ENCODE data around the gene WLS. TPM values are rescaled to one million over a fixed set of nuclear protein-coding genes. Genes with fewer than 3 reads are reported as not detected.

WLS gene
- total and polyA plus RNA-seq, 2 donors (not counting 1 experiment from before 2014, with no cell fraction given) = 156 to 269 TPM

DNA sequence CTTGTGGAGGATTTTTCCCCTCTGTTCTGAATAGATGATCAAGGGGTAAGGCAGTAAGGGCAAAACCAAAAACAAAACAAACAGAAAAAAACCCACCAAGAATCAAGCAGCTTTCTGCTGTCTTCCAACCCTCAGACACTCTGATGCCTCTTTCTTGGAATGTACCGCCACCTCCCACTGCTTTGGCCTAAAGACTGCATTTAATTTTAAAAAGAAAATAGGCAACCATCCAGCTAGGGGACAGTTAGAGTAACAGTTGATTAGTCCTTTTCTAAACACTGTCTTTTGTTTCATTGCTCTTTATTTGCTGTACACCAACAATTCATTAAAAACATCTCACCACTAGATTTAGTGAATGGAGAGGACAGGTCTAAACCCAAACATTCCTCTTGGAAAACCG lies 21.5 kb downstream of the WLS start:
- peak in 1 of 2 donors; percentile 67 for DNase-seq (ENCODE audit: low read depth in 2 of 2)
- H3K79me2 ChIP-seq (ENCODE audit: control insufficient read depth, insufficient read depth, low read length) = peaks cover 86% of the 10 kb centered on the region
- no peak overlapping the region for H3K27ac ChIP-seq (ENCODE audit: insufficient read depth, low read length)
- H4K20me1 ChIP-seq (ENCODE audit: control insufficient read depth, extremely low read depth, insufficient read depth, low read length) = no peaks in the 10 kb centered on the region
- no peak overlapping the region for H3K9ac ChIP-seq (ENCODE audit: insufficient read depth, low read length)
- no peak overlapping the region for H2AFZ ChIP-seq (ENCODE audit: low read length)
- no peak overlapping the region for H3K4me3 ChIP-seq (replicated peaks in 1 of 4; ENCODE audit: control extremely low read depth in 1 of 4, insufficient read depth in 1 of 4, low read depth in 3 of 4, low read length in 4 of 4)
- H3K4me2 ChIP-seq (ENCODE audit: extremely low read depth, insufficient read depth, low read length) = no peak overlapping the region
- H3K36me3 ChIP-seq (ENCODE audit: control insufficient read depth, insufficient read depth, low read length) = no peaks in the 10 kb centered on the region
- peaks cover 19% of the 10 kb centered on the region for H3K4me1 ChIP-seq (ENCODE audit: control insufficient read depth, extremely low read depth, insufficient read depth, low read length)
- H3K27me3 ChIP-seq (ENCODE audit: control insufficient read depth, insufficient read depth, low read length) = no peaks in the 10 kb centered on the region
- H3K9me3 ChIP-seq (ENCODE audit: control insufficient read depth, insufficient read depth, low read depth, low read length) = no peaks in the 10 kb centered on the region
- no peak for TF ChIP-seq EZH2 (IDR thresholded peaks at IDR 0.05; ENCODE audit: low read length, missing control alignments)
- TF ChIP-seq, protein P1, sequence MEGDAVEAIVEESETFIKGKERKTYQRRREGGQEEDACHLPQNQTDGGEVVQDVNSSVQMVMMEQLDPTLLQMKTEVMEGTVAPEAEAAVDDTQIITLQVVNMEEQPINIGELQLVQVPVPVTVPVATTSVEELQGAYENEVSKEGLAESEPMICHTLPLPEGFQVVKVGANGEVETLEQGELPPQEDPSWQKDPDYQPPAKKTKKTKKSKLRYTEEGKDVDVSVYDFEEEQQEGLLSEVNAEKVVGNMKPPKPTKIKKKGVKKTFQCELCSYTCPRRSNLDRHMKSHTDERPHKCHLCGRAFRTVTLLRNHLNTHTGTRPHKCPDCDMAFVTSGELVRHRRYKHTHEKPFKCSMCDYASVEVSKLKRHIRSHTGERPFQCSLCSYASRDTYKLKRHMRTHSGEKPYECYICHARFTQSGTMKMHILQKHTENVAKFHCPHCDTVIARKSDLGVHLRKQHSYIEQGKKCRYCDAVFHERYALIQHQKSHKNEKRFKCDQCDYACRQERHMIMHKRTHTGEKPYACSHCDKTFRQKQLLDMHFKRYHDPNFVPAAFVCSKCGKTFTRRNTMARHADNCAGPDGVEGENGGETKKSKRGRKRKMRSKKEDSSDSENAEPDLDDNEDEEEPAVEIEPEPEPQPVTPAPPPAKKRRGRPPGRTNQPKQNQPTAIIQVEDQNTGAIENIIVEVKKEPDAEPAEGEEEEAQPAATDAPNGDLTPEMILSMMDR (conservative IDR thresholded peaks at IDR 0.05 in 1 of 2, IDR thresholded peaks at IDR 0.05 in 1 of 2; ENCODE audit: low read depth in 1 of 2, low read length in 2 of 2) = no peak

DNA sequence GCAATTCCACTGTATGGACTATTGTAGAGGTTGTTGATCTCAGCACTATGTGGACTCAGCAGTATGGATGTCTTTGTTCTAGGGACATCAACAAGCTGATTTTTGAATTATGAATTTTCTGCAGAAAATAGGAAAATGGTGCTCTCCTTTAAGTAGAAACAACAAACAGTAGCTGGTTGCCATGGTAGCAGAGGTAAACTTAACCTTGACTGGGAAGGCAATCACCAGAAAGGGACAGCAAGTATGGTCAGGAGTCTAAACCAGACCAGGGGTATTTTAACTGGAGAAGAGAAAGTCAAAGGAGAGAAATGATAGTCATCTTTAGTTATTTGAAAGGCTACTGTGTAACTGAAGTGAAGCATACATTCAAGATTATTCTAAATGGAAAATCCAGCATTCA lies 22.3 kb downstream of the WLS start:
- H3K9ac ChIP-seq (ENCODE audit: insufficient read depth, low read length) = no peak overlapping the region
- H3K4me1 ChIP-seq (ENCODE audit: control insufficient read depth, extremely low read depth, insufficient read depth, low read length) = peaks cover 19% of the 10 kb centered on the region
- H3K36me3 ChIP-seq (ENCODE audit: control insufficient read depth, insufficient read depth, low read length) = no peaks in the 10 kb centered on the region
- H3K27me3 ChIP-seq (ENCODE audit: control insufficient read depth, insufficient read depth, low read length) = no peaks in the 10 kb centered on the region
- no peak overlapping the region for H2AFZ ChIP-seq (ENCODE audit: low read length)
- H3K4me3 ChIP-seq (replicated peaks in 1 of 4; ENCODE audit: control extremely low read depth in 1 of 4, insufficient read depth in 1 of 4, low read depth in 3 of 4, low read length in 4 of 4) = no peak overlapping the region
- H4K20me1 ChIP-seq (ENCODE audit: control insufficient read depth, extremely low read depth, insufficient read depth, low read length) = no peaks in the 10 kb centered on the region
- DNase-seq (ENCODE audit: low read depth in 2 of 2) = no peak
- no peak for TF ChIP-seq EZH2 (IDR thresholded peaks at IDR 0.05; ENCODE audit: low read length, missing control alignments)
- TF ChIP-seq, protein P1 (conservative IDR thresholded peaks at IDR 0.05 in 1 of 2, IDR thresholded peaks at IDR 0.05 in 1 of 2; ENCODE audit: low read depth in 1 of 2, low read length in 2 of 2) = no peak
- H3K79me2 ChIP-seq (ENCODE audit: control insufficient read depth, insufficient read depth, low read length) = peaks cover 83% of the 10 kb centered on the region
- no peak overlapping the region for H3K4me2 ChIP-seq (ENCODE audit: extremely low read depth, insufficient read depth, low read length)
- H3K27ac ChIP-seq (ENCODE audit: insufficient read depth, low read length) = no peak overlapping the region
- no peaks in the 10 kb centered on the region for H3K9me3 ChIP-seq (ENCODE audit: control insufficient read depth, insufficient read depth, low read depth, low read length)

DNA sequence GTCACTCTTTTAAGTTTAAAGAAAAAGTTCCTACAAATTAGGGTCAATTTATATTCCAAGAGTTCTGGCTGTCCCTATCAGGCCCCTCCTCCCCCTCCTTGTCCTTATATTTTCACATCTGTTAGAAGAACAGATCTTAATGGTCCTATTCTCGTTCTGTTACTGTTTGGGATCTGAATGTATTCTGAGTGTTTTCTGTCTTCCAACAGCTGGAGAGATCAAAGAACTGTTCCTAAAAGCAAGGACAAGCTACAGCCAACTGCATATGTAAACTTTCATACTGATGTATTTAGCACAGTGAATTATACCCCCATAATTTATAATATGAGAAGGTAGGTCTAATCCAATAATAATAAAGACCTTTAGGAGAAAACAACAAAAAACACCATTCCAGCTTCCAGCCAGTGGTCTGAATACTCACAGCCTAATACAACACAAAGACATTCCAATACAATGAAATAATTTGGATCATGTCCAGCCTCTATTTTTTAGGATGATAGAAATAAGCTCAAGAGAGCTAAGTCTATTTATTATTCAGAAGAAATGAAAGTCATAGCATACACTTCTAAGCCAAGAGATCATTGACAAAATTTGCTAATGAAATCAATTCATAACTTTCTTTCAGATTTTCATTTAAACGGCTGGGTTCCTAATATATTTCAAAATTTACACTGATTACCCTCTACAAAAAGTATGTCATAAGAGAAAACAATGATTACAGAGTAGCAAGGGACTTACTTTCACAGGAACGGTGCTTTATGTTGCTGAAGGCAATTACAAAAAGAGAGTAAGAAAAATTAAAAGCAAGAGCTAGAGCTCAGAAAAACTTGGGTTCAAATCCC lies 25.3 kb downstream of the WLS start:
- TF ChIP-seq, protein P1 (conservative IDR thresholded peaks at IDR 0.05 in 1 of 2, IDR thresholded peaks at IDR 0.05 in 1 of 2; ENCODE audit: low read depth in 1 of 2, low read length in 2 of 2) = no peak
- no peak for TF ChIP-seq EZH2 (IDR thresholded peaks at IDR 0.05; ENCODE audit: low read length, missing control alignments)
- no peak overlapping the region for H2AFZ ChIP-seq (ENCODE audit: low read length)
- no peaks in the 10 kb centered on the region for H3K9me3 ChIP-seq (ENCODE audit: control insufficient read depth, insufficient read depth, low read depth, low read length)
- peaks cover 80% of the 10 kb centered on the region for H3K79me2 ChIP-seq (ENCODE audit: control insufficient read depth, insufficient read depth, low read length)
- DNase-seq (ENCODE audit: low read depth in 2 of 2) = peak; percentile 68 to 78
- peak overlapping the region; percentile 23 for H3K4me2 ChIP-seq (ENCODE audit: extremely low read depth, insufficient read depth, low read length)
- no peak overlapping the region for H3K9ac ChIP-seq (ENCODE audit: insufficient read depth, low read length)
- H4K20me1 ChIP-seq (ENCODE audit: control insufficient read depth, extremely low read depth, insufficient read depth, low read length) = no peaks in the 10 kb centered on the region
- peak overlapping the region; percentile 23 for H3K27ac ChIP-seq (ENCODE audit: insufficient read depth, low read length)
- peaks cover 13% of the 10 kb centered on the region for H3K4me1 ChIP-seq (ENCODE audit: control insufficient read depth, extremely low read depth, insufficient read depth, low read length)
- no peaks in the 10 kb centered on the region for H3K36me3 ChIP-seq (ENCODE audit: control insufficient read depth, insufficient read depth, low read length)
- H3K4me3 ChIP-seq (replicated peaks in 1 of 4; ENCODE audit: control extremely low read depth in 1 of 4, insufficient read depth in 1 of 4, low read depth in 3 of 4, low read length in 4 of 4) = no peak overlapping the region
- H3K27me3 ChIP-seq (ENCODE audit: control insufficient read depth, insufficient read depth, low read length) = no peaks in the 10 kb centered on the region

Measured in fibroblast of lung (primary cell).